HepG2 (cell line): ENCODE results near the gene EZH1. TPM values are rescaled to one million over a fixed set of nuclear protein-coding genes. Genes with fewer than 3 reads are reported as not detected.
"Not testable (repeated sequence)": the region's sequence is repeated elsewhere in the genome, so short reads cannot be mapped to it uniquely, and the experiment has no call there.

ENCODE experiments used
- ATAC-seq: fragments of 200-7000 bp; cut with Tn5 transposase; 3 replicates; pipeline ENCODE4 v1.9.1; 2020; ENCODE audit warnings: mild to moderate bottlenecking, moderate library complexity
- BruUV-seq: library from RNA; stranded (reverse); fragments of 400-500 nt; replicated peaks from 2 replicates; lab custom pipeline; 2021; lab: Mats Ljungman, UMichigan
- CTCF ChIA-PET: fragments of 300-600 bp; formaldehyde crosslinking; extraction: SDS; loops from one replicate; lab custom pipeline; 2021; ENCODE audit warnings: low total read pairs, inconsistent platforms, low intra/inter-chr PET ratio; lab: Yijun Ruan, JAX
- POLR2A ChIA-PET: fragments of 350-600 bp; sonication (Branson Sonifier 250); formaldehyde crosslinking; loops from one replicate; lab custom pipeline; 2020; ENCODE audit warnings: antibody characterized with exemption, inconsistent platforms; lab: Yijun Ruan, JAX
- DNase-seq: peaks from one replicate; pipeline ENCODE4 v3.0.0-alpha.2; 2015; ENCODE audit warnings: low spot score
- FAIRE-seq: peaks from 3 replicates; lab custom pipeline; 2011; peaks lifted over from hg19 to GRCh38; lab: Jason Lieb, UNC
- H2AFZ ChIP-seq: one replicate; pipeline ENCODE4 v1.6.1; 2011; ENCODE audit warnings: low read length, inconsistent platforms
- H3K27ac ChIP-seq: fragments of 300-600 bp; 3 replicates; pipeline ENCODE4 v1.8.0; 2011; ENCODE audit warnings: mixed run types, mild to moderate bottlenecking, mixed read lengths, low read length, inconsistent platforms; ENCODE audit not compliant: insufficient read depth; ENCODE audit errors: extremely low read length
- H3K27me3 ChIP-seq, 2 experiments: fragments of 200-600 bp in 1 of 2; 2 replicates in 1 of 2; 3 replicates in 1 of 2; pipeline versions ENCODE4 v1.6.0 to v1.8.0; 2011; ENCODE audit warnings: low read length in 2 of 2, mild to moderate bottlenecking in 2 of 2, moderate library complexity in 2 of 2, inconsistent platforms in 1 of 2; ENCODE audit not compliant: insufficient read depth in 2 of 2, control insufficient read depth in 1 of 2
- H3K36me3 ChIP-seq, 2 experiments: fragments of 200-600 bp in 1 of 2; replicated peaks in 1 of 2; 2 replicates in 1 of 2; 3 replicates in 1 of 2; pipeline versions ENCODE4 v1.5.1 to v1.8.0; 2011; ENCODE audit warnings: low read length in 2 of 2, inconsistent platforms in 1 of 2; ENCODE audit not compliant: insufficient read depth in 2 of 2, control insufficient read depth in 1 of 2
- H3K4me1 ChIP-seq: 2 replicates; pipeline ENCODE4 v1.5.1; 2012; ENCODE audit warnings: low read length, inconsistent platforms; ENCODE audit not compliant: insufficient read depth
- H3K4me2 ChIP-seq: 2 replicates; pipeline ENCODE4 v1.6.0; 2011; ENCODE audit warnings: low read depth, low read length, inconsistent platforms
- H3K4me3 ChIP-seq, 3 experiments: fragments of 200-600 bp in 1 of 3; sonication (generic), shearing (Covaris generic) in 1 of 3; replicated peaks in 1 of 3; 2 replicates each; pipeline ENCODE4 v1.5.1; 2011 to 2016; ENCODE audit warnings: low read length in 3 of 3, inconsistent platforms in 2 of 3, low read depth in 2 of 3, mild to moderate bottlenecking in 2 of 3, control low read depth in 1 of 3, mixed read lengths in 1 of 3; ENCODE audit not compliant: insufficient read depth in 1 of 3
- H3K79me2 ChIP-seq: one replicate; pipeline ENCODE4 v1.6.1; 2011; ENCODE audit warnings: low read length, inconsistent platforms; ENCODE audit not compliant: insufficient read depth
- H3K9ac ChIP-seq: 2 replicates; pipeline ENCODE4 v1.6.0; 2011; ENCODE audit warnings: mild to moderate bottlenecking, low read depth, low read length, inconsistent platforms; ENCODE audit not compliant: insufficient read depth
- H3K9me3 ChIP-seq: 2 replicates; pipeline ENCODE4 v1.5.1; 2012; ENCODE audit warnings: mild to moderate bottlenecking, low read length
- H4K20me1 ChIP-seq: 2 replicates; pipeline ENCODE4 v1.6.0; 2011; ENCODE audit warnings: inconsistent platforms, mild to moderate bottlenecking, low read length, moderate library complexity; ENCODE audit not compliant: insufficient read depth
- AFF4 ChIP-seq: sonication (generic); formaldehyde crosslinking; IDR thresholded peaks from 2 replicates; pipeline ENCODE4 v1.4.0; 2020; ENCODE audit warnings: missing genetic modification reagents
- AGO2 ChIP-seq: fragments of 200-400 bp; formaldehyde crosslinking; optimal IDR thresholded peaks from 2 replicates; pipeline ENCODE3; 2017; ENCODE audit warnings: mild to moderate bottlenecking, low read depth, low read length, moderate library complexity
- ATF7 ChIP-seq, 2 experiments: fragments of 450-650 bp in 1 of 2; sonication (generic) in 1 of 2; formaldehyde crosslinking in 1 of 2; IDR thresholded peaks; 2 replicates each; pipeline versions ENCODE4 v1.4.0 to v1.6.1; 2016 to 2020; ENCODE audit warnings: antibody characterized with exemption in 1 of 2, mild to moderate bottlenecking in 1 of 2, missing genetic modification reagents in 1 of 2
- HHEX ChIP-seq: IDR thresholded peaks from 2 replicates; pipeline ENCODE4 v1.6.1; 2016; ENCODE audit warnings: control low read depth
- PAX8 ChIP-seq: sonication (generic); formaldehyde crosslinking; IDR thresholded peaks from 2 replicates; pipeline ENCODE4 v1.8.0; 2022; ENCODE audit warnings: mild to moderate bottlenecking, missing genetic modification reagents, borderline replicate concordance
- POLR2G ChIP-seq: fragments of 200-400 bp; formaldehyde crosslinking; IDR thresholded peaks from 2 replicates; pipeline ENCODE4 v1.6.1; 2018; ENCODE audit warnings: mild to moderate bottlenecking, low read depth, low read length, moderate library complexity
- RBFOX2 ChIP-seq: fragments of 200-400 bp; formaldehyde crosslinking; IDR thresholded peaks from 2 replicates; pipeline ENCODE4 v1.6.1; 2017; ENCODE audit warnings: low read depth, mild to moderate bottlenecking, low read length
- TAF1 ChIP-seq: sonication (generic); formaldehyde crosslinking; IDR thresholded peaks from 2 replicates; pipeline ENCODE4 v1.4.0; 2020; ENCODE audit warnings: missing genetic modification reagents
- THRA ChIP-seq: sonication (generic); formaldehyde crosslinking; IDR thresholded peaks from 2 replicates; pipeline ENCODE4 v1.4.0; 2020; ENCODE audit warnings: missing genetic modification reagents, borderline replicate concordance
- ZNF549 ChIP-seq: sonication (generic); formaldehyde crosslinking; IDR thresholded peaks from 2 replicates; pipeline ENCODE4 v1.5.0; 2020; ENCODE audit warnings: missing genetic modification reagents
- WGBS: methylation state at CpG from one replicate; pipeline ENCODE4 v1.1.6; 2017; ENCODE audit warnings: low lambda C conversion rate; 5-methylcytosine and 5-hydroxymethylcytosine counted together
- in situ Hi-C: cut with HindIII; loops from 2 replicates; pipeline ENCODE4 v1.10.0; 2017; ENCODE audit warnings: low pct_unique_long_range_greater_than_20kb; ENCODE audit not compliant: extremely low pct_ligation_motif_present
- intact Hi-C: fragments of 100-400 bp; cut with micrococcal nuclease; formaldehyde crosslinking; loops from one replicate; pipeline ENCODE4 v1.10.0; 2022; ENCODE audit not compliant: unreplicated experiment
- polyA plus RNA-seq, 8 experiments: library from polyadenylated mRNA; depleted of rRNA in 3 of 8; stranded (reverse) in 7 of 8; unstranded in 1 of 8; fragments of >200 nt; fragmentation: Illumina TruSeq in 4 of 8; extraction: Trizol in 4 of 8; gene quantifications; 2 replicates each; pipeline versions ENCODE4 v1.2.1 to v1.2.3, GENCODE V29; 2011 to 2016; ENCODE audit warnings: low read depth in 4 of 8, missing spikeins in 1 of 8, mixed read lengths in 1 of 8; ENCODE audit not compliant: insufficient read depth in 1 of 8
- total RNA-seq, 5 experiments: library from RNA; depleted of rRNA; stranded (reverse); fragments of >200 nt; fragmentation: Illumina TruSeq; extraction: Trizol; gene quantifications; 2 replicates each; pipeline ENCODE4 v1.2.3, GENCODE V29; 2016; ENCODE audit warnings: low read depth in 1 of 5
- TF ChIP-seq, protein P1 (sequence below): sonication (generic); formaldehyde crosslinking; IDR thresholded peaks from 2 replicates; pipeline ENCODE4 v1.9.0; 2021; ENCODE audit warnings: missing genetic modification reagents, borderline replicate concordance

The EZH1 gene
- total and polyA plus RNA-seq, 2 of the 13 experiments (the other 11 are each of a cell fraction or from before 2014, with no cell fraction given), result 11.6 to 24.0 TPM

DNA sequence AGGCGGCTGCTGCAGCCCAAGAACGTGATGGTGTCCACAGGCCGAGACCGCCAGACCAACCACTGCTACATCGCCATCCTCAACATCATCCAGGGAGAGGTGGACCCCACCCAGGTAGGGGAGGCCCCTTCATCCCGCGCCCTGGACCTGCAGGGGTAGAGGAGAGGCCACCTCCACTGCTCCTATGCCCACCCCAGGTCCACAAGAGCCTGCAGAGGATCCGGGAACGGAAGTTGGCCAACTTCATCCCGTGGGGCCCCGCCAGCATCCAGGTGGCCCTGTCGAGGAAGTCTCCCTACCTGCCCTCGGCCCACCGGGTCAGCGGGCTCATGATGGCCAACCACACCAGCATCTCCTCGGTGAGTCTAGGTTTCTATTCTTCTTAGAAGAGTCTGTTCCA lies 78.7 kb downstream of the EZH1 start:
- Histone ChIP-seq H3K36me3 (peaks cover 12 to 53% of the 10 kb centered on the region in 2 experiments), H3K4me1 (peaks cover 29% of the 10 kb centered on the region)
- H3K9ac ChIP-seq, BruUV-seq, FAIRE-seq, H4K20me1 ChIP-seq, H3K4me2 ChIP-seq, intact Hi-C loops, H2AFZ ChIP-seq, ATAC-seq, in situ Hi-C loops, H3K4me3 ChIP-seq, H3K27ac ChIP-seq, H3K27me3 ChIP-seq, H3K9me3 ChIP-seq, CTCF ChIA-PET, DNase-seq, H3K79me2 ChIP-seq: not testable (repeated sequence)
- WGBS, result 99% methylated on average over 4 of the region's 16 CpGs
- TF ChIP-seq RBFOX2, result peak; percentile 43; the same call in 1 of the 2 replicates
- POLR2A ChIA-PET, result interaction anchor here (4.4 kb wide), 1 partner anchor 12 kb away, joined by 38 read pairs; the partner anchor contains the start of gene PLEKHH3

GRCh38 chr17:42665581-42666001 lies 79.2 kb downstream of the EZH1 start:
- WGBS, result 92% methylated on average over 14 of the region's 14 CpGs
- intact Hi-C loops (no loop called here), in situ Hi-C loops (no loop called here)
- FAIRE-seq (no peak), DNase-seq (no peak), ATAC-seq (no peak; the same call in 2 of the 3 replicates)
- Histone ChIP-seq H3K4me2 (no peak overlapping the region), H2AFZ (no peak overlapping the region), H3K27me3 (no peaks in the 10 kb centered on the region), H3K9me3 (no peaks in the 10 kb centered on the region), H3K79me2 (no peaks in the 10 kb centered on the region), H3K9ac (no peak overlapping the region), H3K27ac (no peak overlapping the region), H3K36me3 (peaks cover 12 to 47% of the 10 kb centered on the region in 2 experiments), H3K4me3 (no peak overlapping the region), H4K20me1 (no peaks in the 10 kb centered on the region), H3K4me1 (peaks cover 34% of the 10 kb centered on the region)
- ChIA-PET POLR2A (no interaction called here), CTCF (no interaction called here)
- BruUV-seq, result no TSS peak
- TF ChIP-seq TAF1 (CRISPR knock-in tag) (no peak), PAX8 (no peak), THRA (CRISPR knock-in tag) (no peak), AFF4 (CRISPR knock-in tag) (no peak), RBFOX2 (peak; percentile 35; the same call in 1 of the 2 replicates), HHEX (CRISPR knock-in tag) (no peak), POLR2G (no peak), AGO2 (peak; percentile 61), ATF7 (IDR thresholded peaks at IDR 0.05) (peak; percentile 56), ATF7 (CRISPR knock-in tag; IDR thresholded peaks at IDR 0.05) (no peak), ZNF549 (CRISPR knock-in tag) (no peak)
- TF ChIP-seq, protein P1, sequence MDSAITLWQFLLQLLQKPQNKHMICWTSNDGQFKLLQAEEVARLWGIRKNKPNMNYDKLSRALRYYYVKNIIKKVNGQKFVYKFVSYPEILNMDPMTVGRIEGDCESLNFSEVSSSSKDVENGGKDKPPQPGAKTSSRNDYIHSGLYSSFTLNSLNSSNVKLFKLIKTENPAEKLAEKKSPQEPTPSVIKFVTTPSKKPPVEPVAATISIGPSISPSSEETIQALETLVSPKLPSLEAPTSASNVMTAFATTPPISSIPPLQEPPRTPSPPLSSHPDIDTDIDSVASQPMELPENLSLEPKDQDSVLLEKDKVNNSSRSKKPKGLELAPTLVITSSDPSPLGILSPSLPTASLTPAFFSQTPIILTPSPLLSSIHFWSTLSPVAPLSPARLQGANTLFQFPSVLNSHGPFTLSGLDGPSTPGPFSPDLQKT (CRISPR knock-in tag), result no peak
